H1 (cell line): ENCODE data around the gene SYT17. TPM values are rescaled to one million over a fixed set of nuclear protein-coding genes. Genes with fewer than 3 reads are reported as not detected.

Experiments
- CTCF ChIA-PET: fragments of 300-600 bp; sonication (Branson Sonifier 250); formaldehyde crosslinking; loops from one replicate; lab custom pipeline; 2021; ENCODE audit not compliant: partially characterized antibody; lab: Charles Lee
- POLR2A ChIA-PET: fragments of 300-600 bp; sonication (Branson Sonifier 250); formaldehyde crosslinking; loops from one replicate; lab custom pipeline; 2021; ENCODE audit warnings: inconsistent platforms; ENCODE audit not compliant: partially characterized antibody; lab: Charles Lee
- DNase-seq, 2 experiments: peaks; one replicate each; pipeline versions ENCODE4 v3.0.0 to v3.0.0-alpha.2; 2010 to 2022; ENCODE audit warnings: low spot score in 2 of 2, low read depth in 1 of 2, mixed read lengths in 1 of 2
- FAIRE-seq: peaks from 2 replicates; lab custom pipeline; 2011; peaks lifted over from hg19 to GRCh38; lab: Jason Lieb, UNC
- H2AFZ ChIP-seq: 2 replicates; pipeline ENCODE4 v1.8.1; 2012; ENCODE audit warnings: low read length, inconsistent platforms
- H2AK5ac ChIP-seq: 2 replicates; pipeline ENCODE4 v1.6.1; 2013; ENCODE audit warnings: low read depth, low read length
- H2BK120ac ChIP-seq: replicated peaks from 2 replicates; pipeline ENCODE3; 2013; ENCODE audit warnings: low read depth, low read length, inconsistent platforms
- H2BK12ac ChIP-seq: 2 replicates; pipeline ENCODE4 v1.6.1; 2013; ENCODE audit warnings: low read depth, low read length
- H2BK15ac ChIP-seq: 2 replicates; pipeline ENCODE4 v1.6.1; 2013; ENCODE audit warnings: low read length
- H2BK20ac ChIP-seq: 2 replicates; pipeline ENCODE4 v1.6.1; 2013; ENCODE audit warnings: low read length
- H2BK5ac ChIP-seq: 2 replicates; pipeline ENCODE4 v1.6.1; 2013; ENCODE audit warnings: low read depth, low read length
- H3K14ac ChIP-seq: 2 replicates; pipeline ENCODE4 v1.6.1; 2013; ENCODE audit warnings: inconsistent platforms; ENCODE audit not compliant: insufficient read length
- H3K18ac ChIP-seq: 2 replicates; pipeline ENCODE4 v1.6.1; 2013; ENCODE audit warnings: low read length; ENCODE audit errors: extremely low read depth
- H3K23ac ChIP-seq: 2 replicates; pipeline ENCODE4 v1.6.1; 2013; ENCODE audit warnings: inconsistent platforms; ENCODE audit not compliant: insufficient read length
- H3K23me2 ChIP-seq: 2 replicates; pipeline ENCODE4 v1.6.1; 2013; ENCODE audit warnings: low read depth, low read length
- H3K27ac ChIP-seq: 2 replicates; pipeline ENCODE4 v1.6.1; 2011; ENCODE audit warnings: low read depth, low read length, inconsistent platforms
- H3K27me3 ChIP-seq, 4 experiments: replicated peaks in 1 of 4; 1 replicate in 1 of 4; 2 replicates in 3 of 4; pipeline versions ENCODE4 v1.6.1 to v1.8.1; 2011 to 2013; ENCODE audit warnings: low read length in 3 of 4, mild to moderate bottlenecking in 3 of 4, inconsistent platforms in 2 of 4, mixed read lengths in 2 of 4, moderate library complexity in 1 of 4; ENCODE audit not compliant: control insufficient read depth in 3 of 4, insufficient read depth in 3 of 4; ENCODE audit errors: extremely low read depth in 1 of 4
- H3K36me3 ChIP-seq, 4 experiments: 2 replicates each; pipeline versions ENCODE4 v1.6.1 to v1.8.1; 2011 to 2013; ENCODE audit warnings: mild to moderate bottlenecking in 4 of 4, low read length in 3 of 4, moderate library complexity in 2 of 4, control low read depth in 1 of 4, inconsistent platforms in 1 of 4; ENCODE audit not compliant: insufficient read depth in 4 of 4, control insufficient read depth in 2 of 4
- H3K4ac ChIP-seq: replicated peaks from 2 replicates; pipeline ENCODE3; 2013; ENCODE audit warnings: low read length, low read depth, mixed read lengths, inconsistent platforms; ENCODE audit not compliant: insufficient read length
- H3K4me1 ChIP-seq, 4 experiments: replicated peaks in 1 of 4; 1 replicate in 1 of 4; 2 replicates in 3 of 4; pipeline versions ENCODE4 v1.6.1 to v1.8.1; 2011 to 2013; ENCODE audit warnings: low read length in 3 of 4, inconsistent platforms in 2 of 4, mixed read lengths in 1 of 4; ENCODE audit not compliant: insufficient read depth in 4 of 4, control insufficient read depth in 3 of 4
- H3K4me2 ChIP-seq, 2 experiments: 2 replicates each; pipeline versions ENCODE4 v1.6.1 to v1.8.1; 2011 to 2013; ENCODE audit warnings: low read depth in 2 of 2, low read length in 2 of 2, control low read depth in 1 of 2, inconsistent platforms in 1 of 2, mild to moderate bottlenecking in 1 of 2; ENCODE audit not compliant: insufficient read depth in 1 of 2
- H3K4me3 ChIP-seq, 4 experiments: fragments of 200-600, 300-600 bp in 1 of 4; sonication (generic), shearing (Covaris generic), sonication (Bioruptor Twin) in 1 of 4; 2 replicates each; pipeline versions ENCODE4 v1.5.1 to v1.8.1; 2011 to 2016; ENCODE audit warnings: low read length in 4 of 4, low read depth in 3 of 4, control low read depth in 2 of 4, inconsistent platforms in 2 of 4, mild to moderate bottlenecking in 2 of 4, mixed read lengths in 1 of 4, moderate library complexity in 1 of 4; ENCODE audit not compliant: insufficient read depth in 2 of 4; ENCODE audit errors: extremely low read depth in 1 of 4
- H3K56ac ChIP-seq: replicated peaks from 2 replicates; pipeline ENCODE3; 2013; ENCODE audit warnings: low read depth, mild to moderate bottlenecking, mixed read lengths, low read length, inconsistent platforms; ENCODE audit not compliant: insufficient read length
- H3K79me1 ChIP-seq: 2 replicates; pipeline ENCODE4 v1.6.1; 2013; ENCODE audit warnings: low read depth, low read length, control low read depth
- H3K79me2 ChIP-seq, 2 experiments: 2 replicates each; pipeline versions ENCODE4 v1.6.1 to v1.8.1; 2012 to 2013; ENCODE audit warnings: low read length in 2 of 2, mild to moderate bottlenecking in 2 of 2, inconsistent platforms in 1 of 2; ENCODE audit not compliant: insufficient read depth in 2 of 2, control insufficient read depth in 1 of 2
- H3K9ac ChIP-seq, 4 experiments: replicated peaks in 1 of 4; 1 replicate in 1 of 4; 2 replicates in 3 of 4; pipeline versions ENCODE4 v1.6.1 to v1.8.1; 2011 to 2013; ENCODE audit warnings: low read depth in 3 of 4, low read length in 3 of 4, control low read depth in 2 of 4, mild to moderate bottlenecking in 2 of 4, moderate library complexity in 2 of 4, inconsistent platforms in 1 of 4; ENCODE audit errors: extremely low read depth in 1 of 4
- H3K9me3 ChIP-seq, 2 experiments: 2 replicates each; pipeline versions ENCODE4 v1.6.1 to v1.8.1; 2012 to 2013; ENCODE audit warnings: mild to moderate bottlenecking in 2 of 2, moderate library complexity in 2 of 2, control low read depth in 1 of 2, inconsistent platforms in 1 of 2, low read depth in 1 of 2, low read length in 1 of 2, mixed read lengths in 1 of 2; ENCODE audit not compliant: insufficient read depth in 2 of 2
- H4K20me1 ChIP-seq, 2 experiments: replicated peaks in 1 of 2; 2 replicates each; pipeline versions ENCODE3 to v1.8.1; 2011 to 2013; ENCODE audit warnings: inconsistent platforms in 2 of 2, low read length in 2 of 2, mild to moderate bottlenecking in 1 of 2; ENCODE audit not compliant: insufficient read depth in 2 of 2, control insufficient read depth in 1 of 2
- H4K5ac ChIP-seq: 2 replicates; pipeline ENCODE4 v1.6.1; 2013; ENCODE audit warnings: low read length, low read depth, mixed read lengths, inconsistent platforms; ENCODE audit not compliant: insufficient read length
- H4K8ac ChIP-seq: 2 replicates; pipeline ENCODE4 v1.8.0; 2013; ENCODE audit warnings: mild to moderate bottlenecking, moderate library complexity, low read length, inconsistent platforms; ENCODE audit not compliant: insufficient read depth; ENCODE audit errors: extremely low read depth
- H4K91ac ChIP-seq: replicated peaks from 2 replicates; pipeline ENCODE3; 2013; ENCODE audit warnings: low read length, mixed read lengths, inconsistent platforms; ENCODE audit not compliant: insufficient read length
- ATF2 ChIP-seq: IDR thresholded peaks from 2 replicates; pipeline ENCODE4 v1.6.1; 2012; ENCODE audit warnings: low read length, inconsistent platforms
- BCL11A ChIP-seq, 2 experiments: IDR thresholded peaks; one replicate each; pipeline ENCODE4 v1.6.1; 2011; ENCODE audit warnings: low read depth in 2 of 2, low read length in 2 of 2, mild to moderate bottlenecking in 2 of 2
- CEBPB ChIP-seq: IDR thresholded peaks from 2 replicates; pipeline ENCODE4 v1.6.1; 2012; ENCODE audit warnings: low read depth, low read length
- FOSL1 ChIP-seq: IDR thresholded peaks from 2 replicates; pipeline ENCODE4 v1.6.1; 2011; ENCODE audit warnings: mild to moderate bottlenecking, low read depth, low read length, moderate library complexity; ENCODE audit not compliant: insufficient read depth
- KDM1A ChIP-seq: fragments of 200-600, 300-600 bp; sonication (generic); IDR thresholded peaks from 2 replicates; pipeline ENCODE4 v1.7.1; 2016; ENCODE audit warnings: mild to moderate bottlenecking, low read length, borderline replicate concordance
- KDM4A ChIP-seq: IDR thresholded peaks from one replicate; pipeline ENCODE4 v1.7.1; 2012; ENCODE audit warnings: low read depth, mild to moderate bottlenecking, moderate library complexity, low read length, inconsistent platforms; ENCODE audit not compliant: severe bottlenecking
- NANOG ChIP-seq: IDR thresholded peaks from 2 replicates; pipeline ENCODE4 v1.6.1; 2011; ENCODE audit warnings: low read length, low read depth, mild to moderate bottlenecking, inconsistent platforms; ENCODE audit not compliant: insufficient read depth, poor library complexity, severe bottlenecking
- TBP ChIP-seq: IDR thresholded peaks from 2 replicates; pipeline ENCODE4 v1.6.1; 2011; ENCODE audit warnings: low read depth, low read length, improper control_type of control experiment
- WGBS, 2 experiments: shearing (Covaris generic) in 1 of 2; methylation state at CpG; one replicate each; pipeline versions ENCODE4 v1.1.6 to v1.1.7; 2013 to 2015; ENCODE audit warnings: low lambda C conversion rate in 2 of 2, mixed read lengths in 2 of 2, inconsistent platforms in 1 of 2, low coverage in 1 of 2, missing lambda C conversion rate in 1 of 2; ENCODE audit not compliant: insufficient replicate concordance in 2 of 2, insufficient coverage in 1 of 2, insufficient read length in 1 of 2; ENCODE audit errors: extremely low coverage in 1 of 2, missing lambda C conversion rate in 1 of 2; 5-methylcytosine and 5-hydroxymethylcytosine counted together
- polyA plus RNA-seq, 7 experiments: library from polyadenylated mRNA; depleted of rRNA in 3 of 7; stranded (reverse) in 5 of 7; unstranded in 2 of 7; fragments of >200 nt in 5 of 7; fragments of 200-250 nt in 2 of 7; gene quantifications; 1 replicate in 5 of 7; 2 replicates in 1 of 7; 4 replicates in 1 of 7; pipeline versions ENCODE4 v1.2.1 to v1.2.3, GENCODE V29; 2011 to 2013; ENCODE audit warnings: missing spikeins in 2 of 7, mixed read lengths in 2 of 7
- total RNA-seq: library from RNA; stranded (reverse); fragmentation: NEBNext Ultra II Directional; extraction: Animal tissue kit (Norgen Biotek cat#: 25700); gene quantifications from 2 replicates; pipeline ENCODE4 v1.2.1, GENCODE V29; 2021

The SYT17 gene
- total and polyA plus RNA-seq, 2 of the 8 experiments (the other 6 are each of a cell fraction or from before 2014, with no cell fraction given): 5.8 to 18.1 TPM

- no peaks in the 10 kb centered on the region for H3K36me3 ChIP-seq
- no peak for DNase-seq
- no peak overlapping the region for H4K91ac ChIP-seq
- H2BK20ac ChIP-seq: no peak overlapping the region
- no peaks in the 10 kb centered on the region for H3K9me3 ChIP-seq
- no peak overlapping the region for H2BK120ac ChIP-seq
- H3K4me3 ChIP-seq: no peak overlapping the region
- H3K23me2 ChIP-seq: no peaks in the 10 kb centered on the region
- no peak overlapping the region for H3K27ac ChIP-seq
- H4K20me1 ChIP-seq: no peaks in the 10 kb centered on the region
- no peak overlapping the region for H2AK5ac ChIP-seq
- H3K79me1 ChIP-seq: no peaks in the 10 kb centered on the region
- no peak for FAIRE-seq
- no peak overlapping the region for H2AFZ ChIP-seq
- peaks cover 0 to 3% (median 1%) of the 10 kb centered on the region in 4 experiments; a peak in 1 of 7 replicates for H3K27me3 ChIP-seq
- H2BK5ac ChIP-seq: no peak overlapping the region
- H3K56ac ChIP-seq: no peak overlapping the region
- H4K8ac ChIP-seq: no peak overlapping the region
- no peak overlapping the region for H3K18ac ChIP-seq
- ChIA-PET CTCF (interaction anchor here (0.6 to 5.2 kb wide), 10 partner anchors 7 to 327 kb away, joined by 3 to 42 read pairs (median 4); partner anchors contain the start of gene SYT17), POLR2A (interaction anchor here (0.6 kb wide), 1 partner anchor 8 kb away, joined by 4 read pairs; no protein-coding TSS in a partner anchor)
- H3K4me1 ChIP-seq: no peaks in the 10 kb centered on the region
- H3K9ac ChIP-seq: no peak overlapping the region
- no peak overlapping the region for H3K4me2 ChIP-seq
- no peak overlapping the region for H3K4ac ChIP-seq
- H3K79me2 ChIP-seq: no peaks in the 10 kb centered on the region
- WGBS, 2 experiments: 96% methylated on average over 9 of the region's 9 CpGs; no CpG with 5 or more reads in 1 of the 2 experiments
- no peak overlapping the region for H3K23ac ChIP-seq
- no peak overlapping the region for H2BK12ac ChIP-seq
- H4K5ac ChIP-seq: no peak overlapping the region
- no peak overlapping the region for H2BK15ac ChIP-seq
- no peak overlapping the region for H3K14ac ChIP-seq
- no peak for TF ChIP-seq KDM4A
- no peak for TF ChIP-seq FOSL1
- peak; percentile 45; the same call in 1 of the 2 replicates for TF ChIP-seq CEBPB
- no peak for TF ChIP-seq TBP
- no peak for TF ChIP-seq ATF2
- no peak for TF ChIP-seq NANOG
- TF ChIP-seq BCL11A (IDR thresholded peaks at IDR 0.05; ENCODE audit: low read depth in 2 of 2, low read length in 2 of 2): no peak
- 0 out of 2 replicates have a peak, but pooled peaks have one; percentile 27 for TF ChIP-seq KDM1A
Observed at GRCh38 chr16:19175492-19176262, 7.6 kb downstream of the SYT17 start.
